PC-3 (cell line): ENCODE results near the gene ROBO2. TPM values are rescaled to one million over a fixed set of nuclear protein-coding genes. Genes with fewer than 3 reads are reported as not detected.

Experiments
- ATAC-seq: fragments of 200-7000 bp; cut with Tn5 transposase; 2 replicates; pipeline ENCODE4 v1.9.1; 2020; ENCODE audit warnings: mild to moderate bottlenecking, moderate library complexity
- BruUV-seq: library from RNA; stranded (reverse); fragments of 400-500 nt; replicated peaks from 2 replicates; lab custom pipeline; 2021; lab: Mats Ljungman, UMichigan
- CTCF ChIA-PET: fragments of 300-600 bp; sonication (Branson Sonifier 250); formaldehyde crosslinking; loops from one replicate; lab custom pipeline; 2022; ENCODE audit warnings: antibody characterized with exemption; lab: Charles Lee
- POLR2A ChIA-PET: fragments of 300-600 bp; sonication (Branson Sonifier 250); formaldehyde crosslinking; loops from one replicate; lab custom pipeline; 2022; ENCODE audit warnings: antibody characterized with exemption; ENCODE audit not compliant: unreplicated experiment; lab: Charles Lee
- DNase-seq: peaks from one replicate; pipeline ENCODE4 v3.0.0-alpha.2; 2015
- H2AFZ ChIP-seq: fragments of 300-600 bp; sonication (generic); 2 replicates; pipeline ENCODE4 v1.6.0; 2016; ENCODE audit warnings: antibody characterized with exemption, low read length
- H3F3A ChIP-seq: fragments of 300-600 bp; sonication (generic); one replicate; pipeline ENCODE4 v1.6.0; 2017; ENCODE audit warnings: antibody characterized with exemption, low read length, control low read depth, mild to moderate bottlenecking; ENCODE audit not compliant: unreplicated experiment
- H3K27ac ChIP-seq: fragments of 300-600 bp; sonication (generic); 2 replicates; pipeline ENCODE4 v1.5.1; 2016; ENCODE audit warnings: mild to moderate bottlenecking, low read length
- H3K27me3 ChIP-seq: fragments of 300-600 bp; sonication (generic); 2 replicates; pipeline ENCODE4 v1.6.1; 2016; ENCODE audit warnings: low read length, mixed read lengths
- H3K36me3 ChIP-seq: fragments of 300-600 bp; sonication (generic); 2 replicates; pipeline ENCODE4 v1.6.1; 2016; ENCODE audit warnings: low read depth, mixed run types, low read length, mixed read lengths
- H3K4me1 ChIP-seq: fragments of 300-600 bp; sonication (generic); 2 replicates; pipeline ENCODE4 v1.5.1; 2016; ENCODE audit warnings: low read length; ENCODE audit not compliant: insufficient read depth
- H3K4me2 ChIP-seq: fragments of 300-600 bp; sonication (generic); 2 replicates; pipeline ENCODE4 v1.6.0; 2016; ENCODE audit warnings: low read length
- H3K4me3 ChIP-seq: fragments of 300-600 bp; sonication (generic); 2 replicates; pipeline ENCODE4 v1.5.1; 2016; ENCODE audit warnings: mild to moderate bottlenecking, low read length, mixed read lengths
- H3K79me2 ChIP-seq: fragments of 300-600 bp; sonication (generic); 2 replicates; pipeline ENCODE4 v1.6.1; 2017; ENCODE audit warnings: low read length, mixed read lengths
- H3K9ac ChIP-seq: fragments of 300-600 bp; sonication (generic); 2 replicates; pipeline ENCODE4 v1.6.0; 2016; ENCODE audit warnings: mild to moderate bottlenecking, low read length
- H3K9me2 ChIP-seq: fragments of 300-600 bp; sonication (generic); replicated peaks from 2 replicates; pipeline ENCODE4 v1.6.1; 2016; ENCODE audit warnings: mixed run types, low read length, mixed read lengths
- H3K9me3 ChIP-seq: fragments of 300-600 bp; sonication (generic); 2 replicates; pipeline ENCODE4 v1.6.1; 2016; ENCODE audit warnings: low read length, mixed read lengths
- H4K20me1 ChIP-seq: fragments of 300-600 bp; sonication (generic); 2 replicates; pipeline ENCODE4 v1.6.1; 2016; ENCODE audit warnings: low read length, mixed read lengths
- CTCF ChIP-seq: fragments of 300-600 bp; sonication (generic); conservative IDR thresholded peaks from 2 replicates; pipeline ENCODE4 v1.5.1; 2017; ENCODE audit warnings: antibody characterized with exemption, low read depth, mild to moderate bottlenecking, low read length
- EZH2 ChIP-seq: fragments of 300-600 bp; sonication (generic); IDR thresholded peaks from one replicate; pipeline ENCODE4 v1.6.1; 2017; ENCODE audit warnings: antibody characterized with exemption, mild to moderate bottlenecking, low read length; ENCODE audit not compliant: unreplicated experiment
- EZH2phosphoT487 ChIP-seq: fragments of 300-600 bp; sonication (generic); IDR thresholded peaks from 2 replicates; pipeline ENCODE4 v1.6.1; 2018; ENCODE audit warnings: mild to moderate bottlenecking, antibody characterized with exemption, low read length, borderline replicate concordance
- intact Hi-C: fragments of 100-400 bp; cut with micrococcal nuclease; formaldehyde crosslinking; loops from 2 replicates; pipeline ENCODE4 v1.9.0; 2023
- total RNA-seq: library from RNA; depleted of rRNA; stranded (reverse); fragments of >200 nt; gene quantifications from 2 replicates; pipeline ENCODE4 v1.2.3, GENCODE V29; 2014

Gene ROBO2
- total RNA-seq, 1 experiment from 2014 or later: not detected

- BruUV-seq: no TSS peak
- no peak for DNase-seq
- ChIA-PET CTCF (no interaction called here), POLR2A (no interaction called here)
- Histone ChIP-seq H3K36me3 (no peaks in the 10 kb centered on the region), H3K4me1 (0 out of 2 replicates have a peak, but pooled peaks cover under 1% of the 10 kb centered on the region), H3K9ac (no peak overlapping the region), H3K9me3 (no peaks in the 10 kb centered on the region), H3K4me2 (no peak overlapping the region), H2AFZ (no peak overlapping the region), H3K9me2 (no peaks in the 10 kb centered on the region), H3F3A (no peaks in the 10 kb centered on the region), H3K79me2 (no peaks in the 10 kb centered on the region), H4K20me1 (no peaks in the 10 kb centered on the region), H3K27me3 (0 out of 2 replicates have a peak, but pooled peaks cover 6% of the 10 kb centered on the region), H3K27ac (no peak overlapping the region), H3K4me3 (no peak overlapping the region)
- no peak for TF ChIP-seq EZH2
- TF ChIP-seq CTCF: no peak
- no peak for TF ChIP-seq EZH2phosphoT487
- no peak for ATAC-seq
- intact Hi-C loops: no loop called here
These were observed 325.3 kb downstream of the ROBO2 start for GRCh38 chr3:77365152-77365551.

GRCh38 chr3:77370413-77370812, 330.5 kb downstream of the ROBO2 start:
- H3K36me3 ChIP-seq: no peaks in the 10 kb centered on the region
- H2AFZ ChIP-seq: no peak overlapping the region
- DNase-seq: peak; percentile 78
- no peaks in the 10 kb centered on the region for H3F3A ChIP-seq
- intact Hi-C loops: no loop called here
- H3K79me2 ChIP-seq: no peaks in the 10 kb centered on the region
- peaks cover 10% of the 10 kb centered on the region; the same call in 1 of the 2 replicates for H3K4me1 ChIP-seq
- peaks cover 6% of the 10 kb centered on the region; the same call in 1 of the 2 replicates for H3K27me3 ChIP-seq
- H3K9me3 ChIP-seq: no peaks in the 10 kb centered on the region
- ATAC-seq: peak; percentile 69
- H4K20me1 ChIP-seq: no peaks in the 10 kb centered on the region
- no peak overlapping the region for H3K4me3 ChIP-seq
- POLR2A ChIA-PET: no interaction called here
- BruUV-seq: no TSS peak
- TF ChIP-seq EZH2: no peak
- H3K9me2 ChIP-seq: no peaks in the 10 kb centered on the region
- no peak overlapping the region for H3K9ac ChIP-seq
- H3K4me2 ChIP-seq: peak overlapping the region; percentile 30
- H3K27ac ChIP-seq: no peak overlapping the region
- CTCF ChIA-PET: no interaction called here

- intact Hi-C loops: no loop called here
- BruUV-seq: no TSS peak
- ChIA-PET CTCF (no interaction called here), POLR2A (no interaction called here)
- no peaks in the 10 kb centered on the region for H3K9me2 ChIP-seq
- H3K36me3 ChIP-seq: no peaks in the 10 kb centered on the region
- no peaks in the 10 kb centered on the region for H3K79me2 ChIP-seq
- no peaks in the 10 kb centered on the region for H4K20me1 ChIP-seq
- peaks cover 10% of the 10 kb centered on the region; the same call in 1 of the 2 replicates for H3K4me1 ChIP-seq
- no peak overlapping the region for H3K4me3 ChIP-seq
- DNase-seq (no peak), ATAC-seq (no peak)
- H3K27ac ChIP-seq: no peak overlapping the region
- no peak overlapping the region for H3K4me2 ChIP-seq
- H3K9ac ChIP-seq: no peak overlapping the region
- no peaks in the 10 kb centered on the region for H3K9me3 ChIP-seq
- peaks cover 6% of the 10 kb centered on the region; the same call in 1 of the 2 replicates for H3K27me3 ChIP-seq
- TF ChIP-seq EZH2phosphoT487 (no peak), EZH2 (no peak), CTCF (no peak)
- no peaks in the 10 kb centered on the region for H3F3A ChIP-seq
- no peak overlapping the region for H2AFZ ChIP-seq
These were observed 332.1 kb downstream of the ROBO2 start for GRCh38 chr3:77372018-77372417.
